ENCODE results near the gene NCR1. TPM values are rescaled to one million over a fixed set of nuclear protein-coding genes. Genes with fewer than 3 reads are reported as not detected.
"Not testable (repeated sequence)": the region's sequence is repeated elsewhere in the genome, so short reads cannot be mapped to it uniquely, and the experiment has no call there.

Gene NCR1
- polyA plus RNA-seq, 2 of the 4 experiments (the other 2 are of a cell fraction), result not detected

GRCh38 chr19:54952591-54953344, 46.8 kb downstream of the NCR1 start:
- DNase-seq (ENCODE audit: low read depth in 1 of 2, low spot score in 1 of 2), result peak in 1 of 2 experiments; percentile 46
- Histone ChIP-seq H3K4me3 (no peak overlapping the region), H3K9me3 (no peaks in the 10 kb centered on the region), H3K4me2 (no peak overlapping the region), H3K27ac (no peak overlapping the region), H3K4me1 (no peaks in the 10 kb centered on the region)
- POLR2A ChIA-PET, result no interaction called here
- FAIRE-seq, result no peak
- CTCF ChIA-PET, result no interaction called here
- WGBS (ENCODE audit: missing lambda C conversion rate), result 72% methylated on average over 23 of the region's 23 CpGs
- no peak for TF ChIP-seq FOSB (CRISPR knock-in tag; IDR thresholded peaks at IDR 0.05)
- TF ChIP-seq MAFK (IDR thresholded peaks at IDR 0.05; ENCODE audit: partially characterized antibody), result no peak
- no peak for TF ChIP-seq HES2 (IDR thresholded peaks at IDR 0.05)
- TF ChIP-seq CEBPB (IDR thresholded peaks at IDR 0.05), result peak in 1 of 2 experiments; percentile 9; a peak in 1 of 4 replicates
- no peak for TF ChIP-seq HOXB5 (CRISPR knock-in tag; IDR thresholded peaks at IDR 0.05)
- no peak for TF ChIP-seq CHD2 (IDR thresholded peaks at IDR 0.05; ENCODE audit: low read length, partially characterized antibody)
- no peak for TF ChIP-seq ESRRA (IDR thresholded peaks at IDR 0.05; ENCODE audit: borderline replicate concordance, low read length)
- TF ChIP-seq SMC3 (IDR thresholded peaks at IDR 0.05), result no peak
- ATAC-seq, result peak; percentile 66 to 81; a peak in 5 of 6 replicates

GRCh38 chr19:54953345-54953713, 47.4 kb downstream of the NCR1 start:
- CTCF ChIA-PET; H3K4me2 ChIP-seq; POLR2A ChIA-PET; H3K4me1 ChIP-seq; DNase-seq (ENCODE audit: low read depth in 1 of 2, low spot score in 1 of 2); H3K27ac ChIP-seq; H3K9me3 ChIP-seq; ATAC-seq; FAIRE-seq; H3K4me3 ChIP-seq: not testable (repeated sequence)
- WGBS (ENCODE audit: missing lambda C conversion rate), result 70% methylated on average over 10 of the region's 10 CpGs

GRCh38 chr19:54955376-54955775, 49.4 kb downstream of the NCR1 start:
- ATAC-seq (no peak), DNase-seq (ENCODE audit: low read depth in 1 of 2, low spot score in 1 of 2) (no peak), FAIRE-seq (no peak)
- POLR2A ChIA-PET, result no interaction called here
- CTCF ChIA-PET, result interaction anchor here (1.5 kb wide), 2 partner anchors 73 to 281 kb away, joined by 4 to 5 read pairs; no protein-coding TSS in a partner anchor
- H3K4me3 ChIP-seq, result no peak overlapping the region
- no peak overlapping the region for H3K27ac ChIP-seq
- H3K4me2 ChIP-seq, result no peak overlapping the region
- H3K4me1 ChIP-seq, result no peaks in the 10 kb centered on the region
- no peaks in the 10 kb centered on the region for H3K9me3 ChIP-seq
- 64% methylated on average over 11 of the region's 11 CpGs for WGBS (ENCODE audit: missing lambda C conversion rate)
- TF ChIP-seq CHD4 (IDR thresholded peaks at IDR 0.05; ENCODE audit: borderline replicate concordance) (no peak), ELK1 (IDR thresholded peaks at IDR 0.05; ENCODE audit: low read depth, low read length) (no peak), ZC3H11A (IDR thresholded peaks at IDR 0.05) (no peak), NPAS2 (CRISPR knock-in tag; IDR thresholded peaks at IDR 0.05; ENCODE audit: borderline replicate concordance) (no peak), FOSL2 (IDR thresholded peaks at IDR 0.05) (no peak), FOSL2 (CRISPR knock-in tag; IDR thresholded peaks at IDR 0.05) (no peak), CTCF (IDR thresholded peaks at IDR 0.05) (no peak), ATOH8 (CRISPR knock-in tag; IDR thresholded peaks at IDR 0.05; ENCODE audit: low read depth) (no peak), HOXA7 (CRISPR knock-in tag; IDR thresholded peaks at IDR 0.05) (no peak), RCOR1 (IDR thresholded peaks at IDR 0.05; ENCODE audit: low read depth, low read length) (no peak), CBX2 (IDR thresholded peaks at IDR 0.05; ENCODE audit: borderline replicate concordance, low read depth) (no peak), HMGXB4 (CRISPR knock-in tag; IDR thresholded peaks at IDR 0.05; ENCODE audit: borderline replicate concordance) (no peak), PBX3 (IDR thresholded peaks at IDR 0.05) (no peak), FOSB (CRISPR knock-in tag; IDR thresholded peaks at IDR 0.05) (no peak), RAD21 (conservative IDR thresholded peaks at IDR 0.05 in 1 of 2, IDR thresholded peaks at IDR 0.05 in 1 of 2) (no peak)

Data from A549 (cell line).